Embryonic facial prominence (tissue), 1 donor: ENCODE data around the gene MAN2A2.
"Not testable (repeated sequence)": the region's sequence is repeated elsewhere in the genome, so short reads cannot be mapped to it uniquely, and the experiment has no call there.

Source experiments
- DNase-seq: peaks from one replicate; pipeline ENCODE4 v3.0.0-alpha.2; 2016; ENCODE audit errors: extremely low spot score

MAN2A2 gene

DNA sequence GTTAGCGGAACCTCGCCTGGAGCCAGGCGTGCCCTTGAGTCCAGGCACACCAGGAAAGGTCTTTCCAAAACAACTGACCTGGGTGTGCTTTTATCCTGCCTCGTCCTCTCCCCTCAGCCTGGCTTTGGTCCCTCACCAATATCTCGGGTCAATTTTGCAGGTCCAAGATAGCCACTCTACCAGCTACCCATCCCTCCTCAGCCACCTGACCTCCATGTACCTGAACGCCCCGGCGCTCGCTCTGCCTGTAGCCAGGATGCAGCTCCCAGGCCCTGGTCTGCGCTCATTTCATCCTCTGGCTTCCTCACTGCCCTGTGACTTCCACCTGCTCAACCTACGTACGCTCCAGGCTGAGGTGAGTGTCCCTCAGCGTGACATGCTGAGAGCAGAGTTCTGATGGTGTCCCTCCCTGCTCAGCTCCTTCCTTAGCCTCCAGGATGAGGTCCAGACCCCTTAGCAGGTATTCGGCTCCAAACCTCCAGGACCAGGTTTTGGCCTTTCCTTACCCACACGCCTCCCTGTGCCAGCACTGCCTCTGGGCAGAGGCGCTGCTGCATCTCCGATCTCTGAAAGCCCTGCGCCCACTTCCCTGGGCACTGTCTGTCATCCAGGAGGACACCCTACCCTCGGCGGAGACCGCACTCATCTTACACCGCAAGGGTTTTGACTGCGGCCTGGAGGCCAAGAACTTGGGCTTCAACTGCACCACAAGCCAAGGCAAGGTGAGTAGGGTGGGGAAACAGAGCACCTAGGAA lies 15.1 kb downstream of the MAN2A2 start:
- no peak for DNase-seq

DNA sequence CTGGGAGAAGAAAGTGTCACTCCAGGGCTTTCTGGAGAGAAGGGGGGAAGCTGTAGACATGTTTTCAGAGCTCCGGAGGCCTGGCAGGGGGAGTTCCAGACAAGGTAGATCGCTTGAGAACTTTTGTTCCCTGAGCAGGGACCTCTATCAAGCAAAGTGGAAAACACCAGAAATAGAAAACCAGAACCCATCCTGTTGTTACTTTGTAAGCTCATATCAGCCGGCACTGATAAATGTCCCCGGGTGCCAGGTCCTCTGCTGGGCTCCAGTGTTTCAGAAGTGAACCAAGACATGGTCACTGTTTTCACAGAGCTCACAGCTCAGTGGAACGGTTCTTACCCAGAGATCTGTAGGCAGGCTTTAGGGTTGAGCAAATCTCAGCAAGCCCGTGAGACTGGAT lies 15.7 kb downstream of the MAN2A2 start:
- no peak for DNase-seq

DNA sequence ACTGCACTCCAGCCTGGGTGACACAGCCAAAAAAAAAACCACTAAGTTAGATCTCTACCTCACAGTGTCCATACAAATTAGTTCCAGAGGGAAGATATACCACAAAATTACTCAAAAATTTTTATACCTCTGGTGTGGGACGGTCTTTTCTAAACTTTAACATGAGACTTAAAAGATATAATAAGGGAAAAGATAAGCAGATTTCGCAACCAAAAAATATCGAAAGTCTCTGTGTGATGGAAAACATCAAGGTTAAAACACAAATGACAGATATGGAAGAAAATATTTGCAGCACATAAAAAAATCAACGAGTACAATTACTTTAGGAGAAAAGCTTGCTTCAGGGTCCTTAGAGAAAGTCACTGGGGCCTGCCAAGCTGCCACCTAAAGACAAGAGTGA lies 18.8 kb downstream of the MAN2A2 start:
- no peak for DNase-seq

DNA sequence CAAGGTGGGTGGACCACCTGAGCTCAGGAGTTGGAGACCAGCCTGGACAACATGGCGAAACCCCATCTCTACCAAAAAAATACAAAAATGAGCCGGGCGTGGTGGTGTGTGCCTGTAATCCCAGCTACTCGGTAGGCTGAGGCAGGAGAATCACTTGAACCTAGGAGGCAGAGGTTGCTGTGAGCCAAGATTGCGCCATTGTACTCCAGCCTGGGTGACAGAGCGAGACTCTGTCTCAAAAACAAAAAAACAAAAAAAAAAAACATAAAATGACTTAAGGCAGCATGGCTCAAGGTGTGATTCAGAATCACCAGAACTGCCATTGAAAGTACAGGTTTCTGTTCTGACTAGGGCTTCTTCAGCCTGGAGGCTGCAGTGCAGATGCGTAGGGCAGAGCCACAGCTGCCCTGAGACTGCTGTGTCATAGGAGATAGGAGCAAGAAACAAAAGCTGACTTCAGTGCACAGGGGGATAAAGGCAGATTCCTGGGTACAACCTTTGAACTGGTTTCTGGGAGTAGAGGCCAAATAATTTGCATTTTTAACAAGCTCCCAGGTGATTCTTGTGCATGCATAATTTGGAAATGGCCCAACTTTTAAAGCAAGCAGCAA lies 19.7 kb downstream of the MAN2A2 start:
- DNase-seq, result not testable (repeated sequence)

DNA sequence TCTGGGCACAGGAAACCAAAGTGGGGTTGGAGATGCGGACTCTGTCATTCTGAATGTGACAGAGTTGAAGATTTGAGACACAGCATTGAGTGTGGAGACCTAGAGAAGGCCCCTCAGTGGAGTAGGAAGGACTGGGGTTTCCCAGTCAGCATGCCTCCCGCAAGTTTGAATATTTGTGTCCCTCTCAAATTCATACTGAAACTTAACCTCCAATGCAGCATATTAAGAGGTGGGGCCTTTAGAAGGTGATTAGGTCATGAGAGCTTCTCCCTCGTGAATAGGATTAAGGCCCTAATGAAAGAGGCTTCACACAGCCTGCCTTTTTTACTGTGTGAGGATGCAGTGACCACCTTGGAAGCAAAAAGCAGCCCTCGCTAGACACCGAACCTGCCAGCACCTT lies 21.3 kb downstream of the MAN2A2 start:
- DNase-seq, result no peak

DNA sequence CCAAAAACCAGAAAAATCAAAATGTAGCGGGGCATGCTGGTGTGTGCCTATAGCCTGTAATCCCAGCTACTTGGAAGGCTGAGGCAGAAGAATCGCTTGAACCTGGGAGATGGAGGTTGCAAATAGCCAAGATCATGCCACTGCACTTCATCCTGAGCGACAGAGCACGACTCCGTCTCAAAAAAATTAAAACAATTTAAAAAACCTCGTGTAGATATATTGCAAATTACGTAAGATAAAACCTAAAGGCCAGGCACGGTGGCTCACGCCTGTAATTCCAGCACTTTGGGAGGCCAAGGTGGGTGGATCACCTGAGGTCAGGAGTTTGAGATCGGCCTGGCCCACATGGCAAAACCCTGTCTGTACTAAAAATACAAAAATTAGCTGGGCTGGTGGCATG lies 23.7 kb downstream of the MAN2A2 start:
- DNase-seq, result not testable (repeated sequence)

DNA sequence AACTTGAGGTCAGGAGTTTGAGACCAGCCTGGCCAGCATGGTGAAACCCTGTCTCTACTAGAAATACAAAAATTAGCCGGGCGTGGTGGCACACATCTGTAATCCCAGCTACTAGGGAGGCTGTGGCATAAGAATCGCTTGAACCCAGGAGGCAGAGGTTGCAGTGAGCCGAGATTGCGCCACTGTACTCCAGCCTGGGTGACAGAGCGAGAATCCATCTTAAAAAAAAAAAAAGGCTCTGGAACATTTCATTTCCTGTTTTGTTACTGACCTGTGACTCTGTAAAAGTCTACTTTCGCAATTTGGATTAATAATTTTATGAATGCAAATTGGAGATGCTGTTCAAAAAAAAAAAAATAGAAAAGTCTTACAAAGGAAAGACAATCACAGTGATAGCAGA lies 25.0 kb downstream of the MAN2A2 start:
- not testable (repeated sequence) for DNase-seq

DNA sequence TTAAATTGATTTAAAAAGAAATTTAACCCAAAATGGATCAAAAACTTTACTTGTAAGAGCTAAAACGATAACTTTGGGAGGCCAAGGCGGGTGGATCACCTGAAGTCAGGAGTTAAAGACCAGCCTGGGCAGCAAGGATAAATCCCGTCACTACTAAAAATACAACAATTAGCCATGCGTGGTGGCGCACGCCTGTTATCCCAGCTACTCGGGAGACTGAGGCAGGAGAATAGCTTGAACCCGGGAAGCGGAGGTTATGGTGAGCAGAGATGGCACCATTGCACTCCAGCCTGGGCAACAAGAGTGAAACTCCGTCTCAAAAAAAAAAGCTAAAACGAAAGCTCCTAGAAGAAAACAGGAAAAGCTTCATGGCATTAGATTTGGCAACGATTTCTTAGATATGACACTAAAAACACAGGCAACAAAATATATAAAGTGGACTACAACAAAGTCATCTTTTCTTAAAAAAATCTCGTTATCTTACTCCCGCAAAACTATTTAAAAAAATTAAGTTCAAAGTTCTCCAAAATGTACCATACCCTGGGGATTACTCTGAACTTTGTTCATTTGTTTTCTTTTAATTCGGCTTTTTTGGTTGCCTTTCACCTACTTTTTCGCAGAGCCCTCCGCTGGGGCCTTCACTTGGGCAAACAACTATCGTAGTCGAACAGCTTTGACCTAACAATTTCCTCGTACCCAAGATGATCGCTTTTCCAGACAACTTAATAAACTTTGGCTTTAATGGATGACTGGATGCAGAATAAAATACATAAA lies 26.3 kb downstream of the MAN2A2 start:
- no peak for DNase-seq

DNA sequence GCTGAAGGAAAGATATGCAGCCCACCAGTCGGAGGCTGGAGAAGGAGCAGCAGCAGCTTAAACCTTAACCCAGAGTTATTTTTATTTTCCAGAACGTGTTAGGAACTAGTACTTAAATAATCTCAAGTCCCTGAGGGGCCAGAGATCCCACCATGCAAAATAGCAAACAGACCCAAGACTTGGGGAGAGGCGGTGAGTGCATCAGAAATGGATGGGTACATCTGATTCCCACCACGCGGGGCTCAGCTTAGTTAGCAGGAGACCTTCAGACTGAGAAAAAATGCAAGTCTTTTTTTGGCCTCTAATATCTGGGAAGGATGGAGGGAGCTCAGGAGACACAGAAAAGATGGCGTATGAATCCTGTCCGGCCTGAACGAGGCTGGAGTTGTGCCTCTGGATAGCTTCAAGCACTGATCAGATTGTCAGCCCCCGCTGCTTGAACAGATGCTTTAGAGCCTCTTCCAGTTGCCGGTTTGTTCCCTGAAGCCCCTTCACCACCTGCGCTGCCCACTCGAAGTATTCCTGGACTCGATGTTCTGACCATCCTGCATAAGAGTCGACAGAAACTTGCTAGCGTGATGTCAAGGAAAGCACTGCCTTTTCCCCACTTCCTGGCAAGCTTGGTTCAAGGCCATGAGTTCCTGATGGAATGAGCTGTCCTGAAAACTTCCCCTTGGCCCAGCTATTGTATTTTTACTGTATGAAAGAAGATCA lies 27.9 kb downstream of the MAN2A2 start:
- no peak for DNase-seq

DNA sequence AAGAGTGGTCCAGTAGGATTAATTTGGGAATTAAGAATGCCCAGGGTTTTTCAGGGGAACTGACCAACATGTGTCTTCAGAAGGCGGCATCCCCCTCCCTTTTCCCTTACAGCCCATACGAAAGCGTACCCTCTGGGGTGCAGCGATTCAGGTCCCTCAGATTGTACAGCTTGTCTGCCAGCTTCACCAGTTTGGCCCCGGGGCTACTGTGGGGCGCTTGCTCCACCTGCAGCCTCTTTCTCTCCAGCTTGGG lies 28.4 kb downstream of the MAN2A2 start:
- DNase-seq, result no peak

DNA sequence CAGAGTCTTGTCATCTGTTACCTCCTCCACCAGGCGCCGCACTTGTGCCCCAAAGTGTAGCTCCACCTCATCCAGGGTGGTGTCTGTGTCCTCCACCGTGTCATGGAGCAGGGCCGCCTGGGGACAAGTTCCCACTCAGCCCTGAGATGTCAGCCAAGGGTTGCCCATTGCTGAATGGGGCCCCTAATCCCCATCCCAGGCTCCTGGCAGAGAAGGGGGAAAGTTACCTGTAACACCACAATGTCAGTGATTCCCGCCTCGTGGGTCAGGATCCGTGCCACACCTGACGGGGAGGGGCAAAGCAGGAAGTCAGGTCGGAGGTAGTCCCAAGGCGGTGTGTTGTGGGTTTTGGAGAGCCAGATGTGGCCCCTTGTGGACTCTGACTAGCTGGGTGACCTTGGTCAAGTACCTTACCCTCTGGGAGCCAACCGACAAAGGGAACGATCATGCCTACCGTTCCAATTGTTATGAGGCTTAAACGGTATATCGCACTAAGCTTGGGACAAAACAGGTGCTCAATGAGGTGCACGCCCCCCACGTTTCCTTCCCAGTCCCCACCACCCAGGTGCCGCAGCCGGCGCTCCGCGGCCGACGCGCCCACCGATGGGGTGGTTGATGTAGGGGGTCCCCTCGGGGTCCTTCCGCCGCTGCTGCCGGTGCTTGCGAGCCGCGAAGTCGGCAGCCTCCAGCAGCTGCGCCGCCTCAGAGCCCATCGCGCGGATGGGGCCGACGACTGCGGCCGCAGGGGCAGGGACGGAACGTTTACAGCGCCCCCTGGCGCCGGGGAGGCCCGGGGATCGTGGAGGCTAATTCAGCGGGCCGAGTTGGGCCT lies 28.9 kb downstream of the MAN2A2 start, which contains the start of gene HDDC3:
TSS of gene HDDC3 (minus strand) at position 722 of the 832 bp plus-strand sequence. CDS start at position 713, 9 bp downstream.
- no peak for DNase-seq

DNA sequence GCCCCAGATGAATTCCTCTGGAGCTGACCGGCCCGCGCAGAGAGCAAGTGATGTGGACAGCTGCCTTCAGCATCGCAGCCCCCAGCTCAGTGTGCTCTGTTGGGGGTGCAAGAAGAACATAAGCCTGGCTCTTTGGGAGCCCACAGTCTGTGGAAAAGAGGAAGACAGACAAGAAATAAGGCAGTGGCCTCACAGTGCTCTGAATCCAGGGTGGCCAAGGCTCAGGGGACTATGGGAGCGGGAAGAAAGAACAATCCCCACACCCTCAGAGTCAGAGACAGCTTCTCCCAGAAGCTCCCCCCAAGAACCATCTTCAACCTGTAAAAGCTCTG lies 29.5 kb downstream of the MAN2A2 start:
- no peak for DNase-seq

DNA sequence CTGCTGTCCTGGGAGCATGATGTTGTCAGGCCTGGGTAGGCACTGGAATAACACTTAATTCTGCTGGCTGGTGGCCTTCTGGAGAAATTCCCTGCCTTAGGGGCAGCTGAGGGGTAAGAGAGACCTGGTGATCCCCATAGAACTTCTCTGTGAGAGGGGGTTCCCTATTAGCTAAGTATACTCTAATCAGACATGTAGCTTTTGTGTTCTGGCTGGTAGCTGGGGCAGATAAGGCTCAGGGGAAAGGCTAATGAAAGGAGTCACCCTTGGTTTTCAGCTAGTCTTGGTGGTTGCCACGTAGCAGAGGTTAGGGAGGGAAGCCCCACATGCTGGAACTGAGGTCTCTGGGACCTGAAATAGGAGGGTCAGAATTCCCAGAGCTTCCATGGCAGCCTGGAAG lies 30.2 kb downstream of the MAN2A2 start:
- no peak for DNase-seq

DNA sequence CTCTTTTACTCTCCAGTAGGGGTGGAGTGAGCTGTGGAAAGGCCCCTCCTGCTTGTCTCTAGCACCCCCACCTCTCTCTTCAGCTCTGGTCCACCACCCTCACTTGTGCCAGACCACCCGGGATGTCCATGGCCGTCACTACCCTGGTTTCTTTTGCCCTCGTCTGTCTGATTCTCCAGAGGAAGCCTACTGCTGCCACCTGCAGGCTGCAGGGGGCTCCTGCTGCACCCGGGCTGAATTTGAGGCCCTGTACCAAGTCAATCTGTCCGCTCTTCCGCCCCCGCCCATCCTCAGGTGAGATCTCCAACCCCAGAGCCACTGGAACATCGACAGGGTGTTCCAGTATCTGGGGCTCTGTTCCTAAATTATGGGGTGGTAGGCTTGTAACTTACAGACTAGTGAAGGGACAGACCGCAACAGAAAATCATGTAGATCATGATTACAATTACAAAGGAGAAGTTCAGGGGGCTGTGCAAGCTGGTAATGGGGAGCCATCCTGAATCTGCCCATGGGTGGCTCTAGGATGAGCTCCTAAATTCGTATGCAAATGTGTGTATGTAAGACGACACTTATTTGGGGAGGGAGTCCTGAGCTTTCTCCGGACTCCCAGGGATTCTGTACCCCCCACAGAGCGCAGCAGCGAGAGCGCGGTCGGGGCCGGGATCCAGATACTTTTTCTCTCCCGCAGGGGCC lies 31.3 kb downstream of the MAN2A2 start:
- no peak for DNase-seq

DNA sequence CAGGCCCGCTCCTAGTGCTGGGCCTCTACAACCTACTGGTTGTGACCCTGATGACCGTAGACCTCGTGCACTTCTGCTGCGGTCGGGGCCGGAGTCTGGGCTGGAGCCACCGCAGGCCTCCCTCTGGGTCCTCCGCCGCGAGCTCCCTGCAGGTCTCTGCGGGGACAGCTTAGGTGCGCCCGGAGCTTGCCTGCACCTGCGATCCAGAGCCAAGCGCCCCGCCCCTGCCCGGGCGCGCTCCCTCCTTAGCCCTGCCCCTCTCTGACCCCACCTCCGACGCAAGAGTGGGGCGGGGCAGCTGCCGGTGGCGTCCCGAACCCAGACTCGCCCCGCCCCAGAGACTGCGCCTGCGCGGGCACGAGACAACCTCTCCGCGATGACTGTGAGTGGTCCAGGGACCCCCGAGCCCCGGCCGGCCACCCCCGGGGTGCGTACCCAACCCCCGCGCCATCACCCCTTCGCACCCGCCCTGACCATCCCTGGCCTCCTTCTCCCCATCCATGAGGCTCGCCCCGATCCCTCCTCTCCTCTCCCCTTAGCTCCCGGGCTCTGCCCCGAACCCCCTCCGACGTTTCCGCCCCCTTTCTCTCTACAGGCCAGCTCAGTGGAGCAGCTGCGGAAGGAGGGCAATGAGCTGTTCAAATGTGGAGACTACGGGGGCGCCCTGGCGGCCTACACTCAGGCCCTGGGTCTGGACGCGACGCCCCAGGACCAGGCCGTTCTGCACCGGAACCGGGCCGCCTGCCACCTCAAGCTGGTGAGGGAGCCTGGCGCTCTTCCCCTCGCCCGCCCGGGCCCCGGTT lies 32.0 kb downstream of the MAN2A2 start, which contains the start of gene UNC45A:
TSS of gene UNC45A (plus strand) at position 337 of the 803 bp plus-strand sequence. CDS start at position 377, 40 bp downstream.
- DNase-seq, result no peak

DNA sequence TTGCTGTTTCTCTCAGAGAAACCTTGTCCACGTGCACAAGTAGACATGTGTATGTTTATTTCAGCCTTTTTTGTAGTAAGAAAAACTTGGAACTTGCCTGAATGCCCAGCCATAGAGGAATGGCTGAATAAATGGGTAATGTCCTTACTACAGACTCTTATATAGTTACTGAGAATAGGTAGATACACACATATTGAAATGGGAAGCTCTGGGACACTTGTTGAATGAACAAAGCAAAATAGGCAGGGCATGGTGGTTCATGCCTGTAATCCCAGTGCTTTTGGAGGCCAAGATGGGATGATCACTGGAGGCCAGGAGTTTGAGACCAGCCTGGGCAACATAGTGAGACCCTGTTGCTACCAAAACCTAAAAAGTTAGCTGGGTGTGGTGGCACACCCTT lies 33.7 kb downstream of the MAN2A2 start:
- DNase-seq, result no peak

DNA sequence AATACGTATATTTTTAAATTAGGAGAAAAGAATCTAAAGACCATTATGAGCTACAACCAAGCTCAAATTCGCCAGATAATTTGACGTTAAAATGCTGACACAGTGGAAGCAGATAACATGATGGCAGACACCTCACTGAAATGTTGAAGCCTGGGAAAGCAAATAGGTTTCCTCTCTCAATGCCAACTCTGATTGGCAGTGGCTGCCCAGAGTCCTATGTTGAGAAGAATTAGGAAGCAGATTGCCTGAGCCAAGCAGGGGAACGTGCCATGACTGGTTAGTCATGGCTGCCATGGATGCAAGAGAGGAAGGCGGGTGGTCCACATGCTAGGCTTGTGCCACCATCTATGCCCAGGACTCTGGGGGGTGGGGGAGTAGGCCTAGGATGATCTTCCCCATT lies 35.2 kb downstream of the MAN2A2 start:
- DNase-seq, result no peak

DNA sequence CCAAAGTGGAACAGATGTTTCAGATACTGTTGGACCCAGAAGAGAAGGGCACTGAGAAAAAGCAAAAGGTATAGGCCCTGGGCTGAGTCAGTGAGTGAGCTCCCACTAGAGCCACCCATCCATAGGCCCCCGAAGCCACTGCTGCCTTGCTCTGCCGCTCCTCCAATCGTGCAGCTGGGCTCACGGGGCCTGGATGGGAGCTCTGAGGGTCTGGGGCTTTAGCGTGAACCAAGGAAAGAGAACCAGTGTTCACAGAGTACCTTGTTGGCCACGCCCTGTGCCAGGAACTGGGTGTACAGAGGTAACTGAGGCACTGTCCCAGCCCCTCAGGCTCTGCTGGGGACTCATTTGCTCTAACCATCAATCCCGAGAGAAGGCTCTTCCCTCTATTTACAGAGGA lies 36.7 kb downstream of the MAN2A2 start:
- DNase-seq, result no peak

DNA sequence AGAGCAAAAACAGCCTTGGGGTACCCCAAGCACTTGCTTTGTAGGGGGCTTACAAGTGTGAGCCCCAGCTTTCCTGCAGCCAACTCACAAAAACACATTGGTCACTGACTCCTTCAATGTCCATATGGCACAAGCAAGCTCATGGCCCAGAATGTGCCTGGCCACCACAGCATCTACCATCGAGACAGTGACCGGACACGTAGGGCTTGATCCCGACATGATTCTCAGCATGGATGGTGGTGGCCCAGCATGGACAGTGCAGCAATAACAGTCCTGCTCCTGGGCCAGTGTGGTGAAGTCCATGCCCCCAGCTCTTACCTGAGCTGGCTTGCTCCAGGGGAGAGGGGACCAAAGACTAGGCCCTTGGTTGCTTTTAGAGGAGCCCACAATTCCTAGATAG lies 37.9 kb downstream of the MAN2A2 start:
- DNase-seq, result no peak
